IPS-NIHi7 (cell line): Measurements from ENCODE around the gene FANCI.

Experiments used
- DNase-seq: peaks from one replicate; pipeline ENCODE4 v3.0.0; 2012; ENCODE audit warnings: mixed read lengths; ENCODE audit errors: extremely low spot score

The FANCI gene

DNA sequence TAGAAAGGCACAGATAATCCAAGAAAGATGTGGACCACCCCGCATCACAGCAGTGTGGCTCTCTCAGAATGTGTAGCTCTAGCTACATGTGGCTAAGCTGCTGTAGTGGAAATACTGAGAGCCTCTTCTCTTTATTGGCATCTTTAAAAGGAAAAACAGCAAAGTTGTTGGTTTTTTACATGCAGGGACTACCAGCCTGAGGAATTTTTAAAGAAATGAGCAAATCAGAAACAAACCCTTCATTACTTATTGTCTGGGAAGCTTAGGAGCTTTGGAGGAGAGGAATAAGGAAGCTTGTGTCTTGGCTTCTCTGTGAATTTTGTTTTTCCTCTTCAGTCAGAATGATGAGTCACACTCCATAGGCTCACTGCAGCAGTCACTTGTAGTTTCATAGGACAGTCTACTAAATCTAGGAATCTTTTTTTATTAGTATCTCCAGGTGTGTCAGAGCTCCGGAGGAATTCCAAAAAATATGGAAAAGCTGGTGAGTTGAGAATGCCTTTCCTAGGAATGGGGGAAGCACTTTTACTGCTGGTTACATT lies 63.3 kb downstream of the FANCI start:
- DNase-seq = no peak

DNA sequence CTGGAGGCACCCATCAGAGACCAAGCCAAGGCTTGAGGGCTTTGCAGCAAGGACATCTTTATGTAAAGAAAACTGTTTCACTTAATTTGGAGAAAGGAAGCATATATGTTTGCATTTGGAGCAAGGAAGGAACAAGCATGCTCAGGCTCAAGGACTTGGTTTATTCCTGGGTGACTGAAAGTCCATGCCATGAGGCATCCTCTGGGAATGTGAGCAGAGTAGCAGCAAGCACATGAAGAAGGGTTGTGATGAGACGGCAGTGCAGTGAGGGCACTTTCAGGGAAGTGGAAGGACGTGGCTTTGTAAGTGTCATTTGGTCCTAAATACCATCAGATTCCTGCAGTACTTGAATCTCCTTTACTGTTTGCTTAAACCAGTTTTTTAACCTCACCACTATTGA lies 64.0 kb downstream of the FANCI start:
- no peak for DNase-seq

DNA sequence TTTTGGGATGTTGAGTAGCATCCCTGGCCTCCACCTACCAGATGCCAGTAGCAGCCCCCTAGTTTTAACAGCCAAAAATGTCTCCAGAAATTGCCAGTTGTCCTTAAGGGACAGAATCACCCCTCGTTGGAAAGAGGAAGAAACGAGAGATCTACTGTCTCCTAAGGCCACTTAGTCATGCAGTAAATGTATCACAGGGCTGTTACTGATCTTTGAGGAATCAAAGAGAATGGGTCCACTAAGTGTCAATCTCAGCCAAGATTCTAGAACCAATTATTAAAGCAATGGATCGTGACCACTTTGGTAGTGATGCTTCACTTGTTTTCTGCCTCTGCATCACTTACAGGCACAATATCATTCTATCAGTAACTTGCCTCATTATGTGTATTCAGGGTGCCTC lies 64.5 kb downstream of the FANCI start:
- DNase-seq = no peak

DNA sequence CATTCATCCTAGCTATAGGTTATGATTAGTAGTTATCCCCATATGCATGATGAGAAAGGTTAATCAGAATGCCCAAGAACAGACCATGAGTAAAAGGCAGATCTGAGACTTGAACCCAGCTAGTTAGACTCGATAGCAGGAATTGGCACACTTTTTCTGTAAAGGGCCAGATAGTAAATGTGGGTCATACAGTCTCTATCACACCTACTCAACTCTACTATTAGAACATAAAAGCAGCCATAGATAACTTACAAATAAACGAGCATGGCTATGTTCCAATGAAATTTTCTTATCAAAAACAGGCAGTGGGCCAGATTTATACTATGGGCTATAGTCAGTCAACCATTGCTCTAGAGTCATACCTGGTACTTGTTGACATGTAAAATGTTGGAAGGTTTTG lies 66.2 kb downstream of the FANCI start:
- DNase-seq = no peak

DNA sequence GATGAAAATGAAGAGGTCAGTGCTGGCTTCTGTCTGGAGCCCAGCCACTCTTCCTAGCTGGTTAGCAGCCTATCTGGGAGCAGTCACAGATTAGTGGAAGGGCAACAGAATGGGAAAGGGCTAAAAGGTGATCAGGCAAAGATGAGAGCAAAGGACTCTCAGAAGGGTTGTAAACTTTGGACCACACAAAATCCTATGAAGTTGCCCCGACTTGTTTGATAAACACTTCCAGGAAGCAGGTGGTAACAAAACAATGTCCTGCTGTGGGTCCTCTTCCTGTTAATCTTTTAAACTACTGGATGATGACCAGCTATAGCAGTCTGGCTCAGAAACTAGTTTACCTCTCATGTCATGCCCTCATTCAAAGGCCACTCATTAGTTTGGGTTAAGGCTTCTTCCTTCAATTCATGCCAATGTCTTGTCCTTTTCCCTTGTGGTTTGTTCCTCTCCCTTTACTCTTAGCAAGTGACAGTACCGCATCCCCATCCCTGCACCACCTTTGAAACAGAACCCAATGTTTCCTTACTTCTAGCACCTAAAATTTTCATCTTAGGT lies 71.7 kb downstream of the FANCI start:
- no peak for DNase-seq

DNA sequence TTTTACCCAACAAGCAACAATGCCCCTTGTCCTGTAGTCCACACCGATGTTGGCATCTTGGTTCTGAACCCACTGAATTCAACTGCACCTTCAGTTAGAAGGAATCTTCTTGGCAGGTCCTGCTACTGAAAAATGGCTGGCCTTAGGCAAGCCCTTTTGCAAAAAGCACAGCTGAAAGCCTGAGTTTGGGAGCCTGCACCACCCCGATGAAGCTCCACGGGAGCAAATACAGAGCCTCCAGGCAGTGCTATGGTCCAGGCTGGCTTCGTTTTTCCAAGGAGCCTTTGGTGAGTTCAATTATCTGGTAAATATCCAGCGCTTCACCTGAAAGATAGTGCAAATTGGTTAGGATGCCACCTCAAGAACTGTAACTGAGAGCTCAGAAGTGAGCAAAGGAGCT lies 72.7 kb downstream of the FANCI start:
- no peak for DNase-seq

DNA sequence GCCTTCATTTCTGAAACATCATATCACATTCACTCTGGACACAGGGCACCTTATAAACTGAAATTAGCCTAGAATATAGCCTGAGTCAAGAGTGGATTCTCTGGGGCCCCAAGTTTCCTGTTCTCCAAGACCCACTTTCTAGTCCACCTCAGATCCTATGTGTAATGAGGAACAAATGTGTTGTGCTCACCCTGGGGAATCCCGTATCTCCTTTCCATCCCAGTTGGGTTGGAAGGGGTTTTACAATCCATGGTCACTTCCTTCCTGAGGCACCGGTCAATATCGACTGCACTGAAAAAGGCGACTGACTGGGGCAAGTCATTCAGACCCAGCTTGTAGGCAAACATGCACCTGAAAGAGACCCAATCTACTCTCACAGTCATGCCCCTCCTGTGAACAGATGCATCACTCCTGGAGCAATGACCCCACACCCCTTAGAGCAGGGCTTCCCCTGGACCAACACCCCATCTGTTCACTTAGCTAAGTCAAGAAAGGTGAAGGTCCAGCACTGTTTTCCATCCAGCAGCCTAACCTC lies 73.5 kb downstream of the FANCI start:
- DNase-seq = no peak

DNA sequence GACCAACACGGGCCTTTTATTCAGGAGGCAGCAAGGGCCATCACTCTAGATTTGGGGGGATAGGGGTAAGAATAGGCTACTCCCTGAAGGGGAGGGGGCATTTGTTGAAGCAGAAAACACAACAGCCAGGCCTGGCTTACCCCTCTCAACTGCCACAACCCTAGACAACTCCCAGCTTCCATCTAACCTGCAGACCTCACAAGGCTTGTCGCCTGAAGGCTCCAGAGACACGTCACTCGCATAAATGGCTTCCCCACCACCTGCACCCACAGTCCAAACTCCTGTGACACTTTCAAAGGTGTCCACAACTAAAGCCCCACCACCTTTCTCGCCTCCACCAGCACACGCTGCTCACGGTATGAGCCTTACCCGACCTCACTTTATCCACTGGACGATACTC lies 75.9 kb downstream of the FANCI start:
- no peak for DNase-seq

DNA sequence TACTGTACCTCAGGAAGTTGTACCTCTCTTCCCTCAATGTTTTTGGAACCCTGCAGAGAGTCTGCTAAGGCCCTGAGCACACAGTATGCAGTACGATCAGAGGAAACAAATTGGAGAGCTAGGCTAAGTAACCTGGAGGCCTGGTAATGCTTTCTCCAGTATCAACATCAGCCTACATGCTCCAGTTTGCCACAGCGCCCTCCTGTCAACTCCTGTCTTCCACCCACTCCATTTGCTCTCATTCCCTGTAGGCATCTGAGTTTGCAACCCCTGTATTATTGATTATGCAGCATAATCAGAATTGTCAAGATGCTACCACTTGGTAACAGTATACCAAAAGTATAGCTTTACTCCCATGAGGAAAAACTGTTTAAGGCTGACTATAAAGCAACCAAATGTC lies 76.4 kb downstream of the FANCI start:
- no peak for DNase-seq

DNA sequence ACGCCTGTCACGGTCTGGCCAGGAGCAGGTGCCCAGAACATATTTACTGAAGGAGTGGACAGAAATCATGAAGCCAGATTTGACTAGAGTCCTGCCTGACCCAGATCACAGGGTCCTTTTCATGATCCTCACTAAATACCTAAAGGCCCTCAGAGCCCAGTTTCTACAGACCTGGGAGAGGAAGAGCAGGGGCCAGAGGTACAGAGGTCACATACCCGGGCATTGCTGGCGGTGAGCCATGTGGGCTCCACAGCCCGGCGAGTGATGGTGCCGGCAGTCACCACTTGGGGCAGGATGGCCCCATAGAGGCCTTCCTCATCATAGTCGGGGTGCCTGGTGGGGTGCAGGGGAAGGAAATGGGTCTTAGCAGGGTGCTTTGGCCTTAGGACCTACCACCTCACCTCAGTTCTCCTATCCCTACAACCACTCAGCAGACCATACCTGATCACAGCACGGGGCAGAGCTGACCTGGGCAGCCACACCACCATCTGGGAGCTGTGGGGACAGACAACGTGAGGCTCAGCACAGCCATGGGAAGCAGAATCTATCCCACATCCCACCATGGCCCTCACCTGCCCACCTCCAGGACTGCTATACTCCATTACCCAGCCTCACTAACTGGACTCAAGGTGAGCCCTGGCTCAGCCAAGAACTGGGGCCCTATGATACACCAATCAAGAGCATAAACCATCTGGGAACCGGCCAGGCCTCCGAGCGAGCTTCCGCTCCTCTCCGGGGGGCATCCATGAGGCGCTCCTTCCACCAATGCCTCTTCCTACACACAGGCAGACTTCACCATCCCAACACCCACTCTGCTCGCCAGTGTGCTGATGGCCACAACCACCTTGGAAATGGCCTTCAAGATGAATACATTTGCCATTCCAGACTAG lies 78.0 kb downstream of the FANCI start:
- no peak for DNase-seq

DNA sequence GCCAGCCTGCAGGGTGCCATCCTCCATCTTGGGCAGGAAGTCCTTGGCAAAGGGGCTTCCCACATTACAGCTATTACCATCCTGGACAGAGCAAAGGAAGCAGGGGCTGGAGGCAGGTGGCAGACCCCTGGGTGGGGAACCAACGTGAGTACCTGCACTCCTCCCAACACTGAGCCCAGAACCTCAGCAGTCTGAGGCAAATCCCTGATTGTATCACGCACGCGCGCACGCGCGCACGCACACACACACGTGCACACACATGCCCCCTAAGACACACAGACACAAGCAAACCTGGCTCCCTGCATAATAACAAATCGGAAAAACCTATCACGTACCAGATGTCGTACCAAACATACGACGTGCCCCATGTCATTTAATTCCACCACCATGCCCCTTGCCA lies 79.0 kb downstream of the FANCI start:
- no peak for DNase-seq

DNA sequence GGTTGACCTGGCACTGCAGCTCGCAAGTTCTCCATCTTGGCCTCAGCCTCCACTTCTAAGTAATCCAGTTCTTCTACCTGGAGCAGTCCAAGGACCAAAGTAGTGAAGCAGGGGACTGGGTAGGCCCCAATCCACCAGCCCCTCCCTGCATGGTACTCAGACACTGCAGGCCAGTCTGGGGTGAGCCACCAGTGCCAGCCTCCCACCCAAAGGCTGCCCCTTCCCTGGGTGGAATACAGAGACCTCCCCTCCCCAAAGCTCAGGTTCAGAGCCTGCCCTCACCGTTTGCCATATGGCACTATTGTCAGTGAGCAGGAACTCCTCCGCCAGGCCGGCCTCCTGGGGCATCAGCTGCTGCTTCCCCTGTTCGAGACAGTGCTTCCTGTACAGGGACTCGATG lies 80.0 kb downstream of the FANCI start:
- DNase-seq = no peak

DNA sequence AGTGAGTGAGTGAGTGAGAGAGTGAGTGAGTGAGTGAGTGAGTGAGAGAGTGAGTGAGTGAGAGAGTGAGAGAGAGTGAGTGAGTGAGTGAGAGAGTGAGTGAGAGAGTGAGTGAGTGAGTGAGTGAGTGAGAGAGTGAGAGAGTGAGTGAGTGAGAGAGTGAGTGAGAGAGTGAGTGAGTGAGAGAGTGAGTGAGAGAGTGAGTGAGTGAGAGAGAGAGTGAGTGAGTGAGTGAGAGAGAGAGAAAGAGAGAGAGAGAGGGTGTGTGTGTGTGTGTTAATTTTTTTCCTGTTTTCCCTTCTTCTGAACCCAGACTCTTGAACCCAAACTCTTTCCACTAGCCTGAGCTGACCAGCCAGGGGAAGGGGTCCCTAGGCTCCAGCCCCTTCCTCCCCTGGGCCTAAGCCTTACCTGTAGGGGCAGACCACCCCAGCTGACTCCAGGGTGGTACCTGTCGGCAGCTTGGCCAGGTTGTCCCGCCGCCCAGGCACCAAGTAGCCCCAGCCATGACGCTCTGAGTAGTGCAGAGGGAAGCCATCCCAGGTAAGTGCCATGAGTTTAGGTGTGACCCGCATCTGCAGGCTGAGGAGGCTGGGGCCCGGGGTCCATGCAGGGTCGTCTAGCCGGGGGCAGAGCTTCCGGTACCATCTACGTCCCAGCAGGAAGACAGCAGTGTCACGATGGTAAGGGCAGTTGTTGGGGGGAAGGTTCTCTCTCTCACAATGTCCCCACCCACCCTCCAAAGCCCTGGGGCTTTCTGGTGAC lies 81.4 kb downstream of the FANCI start:
- DNase-seq = no peak

DNA sequence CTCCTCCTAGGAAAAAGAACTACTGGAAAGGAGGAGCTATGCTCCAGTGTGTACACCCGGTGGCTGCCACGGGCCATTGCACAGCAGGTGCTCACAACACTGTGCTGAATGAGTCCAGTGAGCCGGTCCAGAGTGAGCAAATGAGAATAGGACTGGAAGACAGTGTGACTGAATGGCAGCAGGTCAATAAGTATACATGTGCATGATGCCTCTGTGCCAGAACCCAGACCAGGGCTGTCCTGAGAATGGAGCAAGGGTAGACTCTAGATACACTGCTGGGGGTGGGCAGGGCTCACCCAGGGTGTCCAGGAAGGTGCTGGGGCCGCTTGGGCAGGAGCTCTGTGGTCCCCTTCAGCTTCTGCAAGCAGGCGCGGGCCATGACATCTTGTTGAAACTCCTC lies 82.5 kb downstream of the FANCI start:
- no peak for DNase-seq

DNA sequence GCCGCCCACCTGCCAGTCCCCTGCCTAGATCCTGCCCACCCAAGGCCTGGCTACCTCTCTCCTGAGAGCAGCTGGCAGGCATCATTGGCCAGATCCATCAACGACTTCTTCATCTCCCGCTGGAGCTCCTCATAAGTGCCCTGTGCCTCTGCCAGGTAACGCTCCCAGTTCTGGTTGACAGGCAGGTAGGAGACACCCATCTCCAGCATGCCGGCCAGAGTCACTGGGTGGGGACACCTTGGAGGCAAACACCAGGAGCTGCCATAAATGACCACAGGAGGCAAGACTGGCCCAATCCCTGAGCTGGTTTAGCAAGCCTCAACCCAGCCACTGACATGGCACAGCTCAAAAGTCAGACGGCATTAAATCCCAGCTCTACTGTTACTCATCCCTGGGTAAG lies 83.3 kb downstream of the FANCI start:
- no peak for DNase-seq

DNA sequence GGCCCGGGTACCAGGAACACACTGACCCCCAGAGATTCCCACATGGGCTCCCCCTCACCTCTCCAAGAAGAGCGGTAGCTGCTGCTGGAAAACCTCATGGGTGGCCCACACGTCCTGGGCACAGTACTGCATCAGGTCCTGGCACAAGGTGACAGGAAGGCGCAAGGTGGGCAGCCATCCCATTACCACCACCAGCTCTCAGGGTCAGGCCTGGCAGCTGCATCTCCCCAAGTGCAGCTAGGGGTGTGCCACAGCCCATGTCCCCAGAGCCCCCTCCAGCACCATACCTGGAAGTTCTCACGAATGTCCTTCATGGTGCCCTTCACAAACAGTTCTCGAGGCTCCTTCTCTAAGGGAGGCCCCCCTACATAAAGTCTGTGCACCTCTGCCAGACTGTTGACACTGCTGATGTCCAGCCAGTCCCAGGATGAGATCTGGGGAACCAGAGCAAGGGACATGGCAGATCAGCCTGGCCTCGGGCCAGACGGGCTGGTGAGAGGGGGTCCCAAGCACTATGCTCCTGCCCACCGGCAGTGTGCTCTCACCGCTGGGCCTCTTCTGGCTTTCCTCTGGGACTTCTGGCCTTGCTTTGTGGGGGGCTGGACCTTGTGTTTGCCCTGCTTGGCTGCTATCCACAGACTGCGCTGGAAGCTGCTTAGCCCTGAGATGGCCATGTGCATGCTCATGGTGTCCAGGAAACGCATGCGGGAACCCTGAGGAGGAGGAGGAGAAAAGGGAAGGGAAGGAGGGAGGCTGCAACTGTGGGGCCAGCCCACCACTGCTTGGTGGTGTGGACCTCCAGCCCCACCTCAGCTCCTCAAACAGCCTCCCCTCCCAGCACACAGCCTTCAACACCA lies 84.8 kb downstream of the FANCI start:
- DNase-seq = no peak

DNA sequence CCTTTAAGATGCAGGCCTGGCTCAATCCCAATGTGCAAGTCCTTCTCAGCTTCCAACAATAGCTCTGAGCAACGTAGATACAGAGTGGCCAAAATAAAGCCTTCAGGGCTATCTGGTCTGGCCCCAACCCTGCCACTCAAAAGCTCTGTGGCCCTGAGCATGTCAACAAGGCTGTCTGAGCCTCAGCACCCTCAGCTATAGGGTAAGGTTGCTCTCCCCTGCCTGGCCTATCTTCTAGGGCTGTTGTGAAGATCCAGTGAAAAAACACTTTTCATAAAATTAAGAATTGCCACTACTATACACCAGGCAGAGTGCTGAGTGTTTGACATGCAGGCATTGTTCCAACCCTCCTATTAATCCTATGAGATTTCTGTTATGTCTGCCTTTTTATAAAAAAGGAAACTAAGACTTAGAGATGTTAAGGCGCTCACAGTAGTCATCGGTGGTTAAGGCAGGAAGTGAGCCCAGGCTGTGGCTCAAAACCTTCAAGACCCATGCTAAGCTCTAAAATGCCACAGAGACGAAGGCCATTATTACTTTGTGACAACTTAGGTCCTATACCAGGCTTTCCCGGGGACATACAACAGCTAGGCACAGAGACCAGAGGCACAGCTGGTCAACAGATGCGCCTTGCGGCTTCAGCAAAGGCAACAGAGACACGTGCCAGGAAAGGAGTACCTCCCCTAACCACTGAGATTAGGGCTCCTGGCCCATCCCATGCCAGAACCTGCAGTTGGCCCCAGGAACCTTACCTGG lies 85.7 kb downstream of the FANCI start:
- DNase-seq = no peak

DNA sequence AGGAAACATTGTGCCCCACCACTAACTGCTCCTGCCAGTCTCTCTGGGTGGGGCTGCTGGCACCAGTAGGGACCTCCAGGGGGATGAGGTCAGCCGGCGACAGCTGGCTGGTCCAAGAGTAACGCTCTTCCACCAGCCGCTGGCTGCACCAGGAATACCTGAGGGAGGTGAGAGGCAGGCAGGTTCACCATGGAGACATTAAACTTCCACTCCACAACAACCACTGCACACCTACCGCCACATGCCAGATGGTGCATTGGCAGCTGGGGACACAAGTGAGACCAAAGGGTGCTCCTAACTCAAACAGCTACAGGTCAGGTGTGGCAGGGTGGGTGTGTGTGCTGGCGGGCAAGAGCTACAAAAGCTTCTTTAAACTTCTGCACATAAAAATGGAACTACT lies 86.3 kb downstream of the FANCI start:
- DNase-seq = no peak

DNA sequence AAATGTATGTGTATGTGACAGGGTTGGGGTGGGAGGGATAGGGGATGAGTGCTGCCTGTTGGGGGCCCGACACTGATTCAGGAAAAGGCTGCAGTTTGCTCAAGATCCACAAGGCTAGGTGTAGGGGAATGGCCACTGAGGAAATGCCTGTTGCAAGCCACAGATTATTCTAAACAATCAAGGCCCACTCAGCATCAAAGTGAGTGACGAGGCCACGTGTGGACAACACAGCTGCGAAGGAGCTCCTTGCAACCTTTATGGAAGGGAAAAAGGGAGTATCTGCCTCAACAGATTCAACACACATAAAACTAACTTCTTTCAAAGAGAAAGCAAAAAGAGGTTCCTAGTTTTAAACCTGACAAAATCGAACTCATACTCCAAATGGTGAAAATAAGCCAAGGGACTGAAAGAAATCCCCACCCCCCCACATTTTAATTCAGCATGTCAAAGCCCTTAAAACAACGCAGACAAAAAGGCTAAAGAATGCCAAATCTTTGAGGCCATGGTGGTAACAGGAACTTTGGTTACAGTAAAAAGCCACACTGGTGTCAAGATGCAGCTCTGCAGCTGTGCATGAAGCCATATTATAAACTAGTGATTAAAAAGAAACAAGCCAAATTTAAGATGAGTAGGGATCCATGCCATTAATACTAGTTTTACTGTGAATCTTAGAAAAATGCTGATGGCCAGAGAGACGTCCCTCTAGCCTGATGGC lies 87.3 kb downstream of the FANCI start:
- no peak for DNase-seq

DNA sequence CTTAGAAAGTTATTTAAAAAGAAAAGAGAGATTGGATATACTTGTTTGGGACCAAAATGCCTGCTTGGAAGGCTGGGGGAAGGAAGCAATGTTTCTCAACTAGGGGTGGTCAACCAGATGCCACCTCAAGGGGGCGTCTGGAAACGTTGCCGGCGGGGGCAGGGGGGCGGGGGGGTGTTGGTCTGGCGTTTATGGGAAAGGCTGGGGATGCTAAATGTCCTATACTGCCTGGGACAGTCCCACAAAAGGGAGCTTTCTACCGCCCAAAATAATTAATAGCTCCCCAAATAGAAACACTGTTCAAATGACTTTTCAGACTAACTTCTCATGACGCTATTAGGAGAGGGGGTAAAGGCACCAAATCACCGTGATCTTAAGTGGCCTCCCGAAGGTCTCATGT lies 88.7 kb downstream of the FANCI start:
- DNase-seq = peak; percentile 79
